GM19452 (cell line): ENCODE results near the gene SRSF8.
"Not testable (repeated sequence)": the region's sequence is repeated elsewhere in the genome, so short reads cannot be mapped to it uniquely, and the experiment has no call there.

Source experiments
- ATAC-seq: cut with Tn5 transposase; IDR thresholded peaks from one replicate; pipeline ENCODE4 v1.9.1; 2021; ENCODE audit not compliant: unreplicated experiment

The SRSF8 gene

GRCh38 chr11:95066716-95067038 lies at the start of gene SRSF8:
Gene SRSF8 (plus strand): TSS chr11:95066919. CDS start chr11:95067227, 308 bp downstream.
- ATAC-seq: peak; percentile 41

- ATAC-seq: not testable (repeated sequence)
Observed at GRCh38 chr11:95021468-95021867, 45.3 kb upstream of the SRSF8 start.

- no peak for ATAC-seq
Observed at GRCh38 chr11:95024958-95025357, 41.8 kb upstream of the SRSF8 start, which contains the start of gene KDM4E. Gene KDM4E (plus strand): TSS chr11:95025258. CDS start chr11:95025558, 300 bp downstream.

GRCh38 chr11:95025594-95025993 lies 41.1 kb upstream of the SRSF8 start:
- ATAC-seq: not testable (repeated sequence)

GRCh38 chr11:95028357-95028756 lies 38.4 kb upstream of the SRSF8 start:
- ATAC-seq: no peak

- no peak for ATAC-seq
Observed at GRCh38 chr11:95033051-95033450, 33.7 kb upstream of the SRSF8 start.

GRCh38 chr11:95035316-95035715 lies 31.4 kb upstream of the SRSF8 start:
- no peak for ATAC-seq

GRCh38 chr11:95037356-95038035 lies 29.2 kb upstream of the SRSF8 start:
- not testable (repeated sequence) for ATAC-seq

- ATAC-seq: no peak
Observed at GRCh38 chr11:95042239-95042638, 24.5 kb upstream of the SRSF8 start.

- ATAC-seq: no peak
Observed at GRCh38 chr11:95042906-95043305, 23.8 kb upstream of the SRSF8 start.

GRCh38 chr11:95044010-95044409 lies 22.7 kb upstream of the SRSF8 start:
- no peak for ATAC-seq

- ATAC-seq: no peak
Observed at GRCh38 chr11:95045812-95046211, 20.9 kb upstream of the SRSF8 start.

GRCh38 chr11:95049122-95049521 lies 17.6 kb upstream of the SRSF8 start, which contains the start of gene KDM4F:
Gene KDM4F (plus strand): TSS chr11:95049422.
- not testable (repeated sequence) for ATAC-seq

GRCh38 chr11:95050595-95051202 lies 16.0 kb upstream of the SRSF8 start:
- no peak for ATAC-seq

- ATAC-seq: no peak
Observed at GRCh38 chr11:95054356-95054755, 12.4 kb upstream of the SRSF8 start.

GRCh38 chr11:95055283-95055897 lies 11.3 kb upstream of the SRSF8 start:
- ATAC-seq: peak; percentile 93

- no peak for ATAC-seq
Observed at GRCh38 chr11:95057959-95058358, 8.8 kb upstream of the SRSF8 start.

GRCh38 chr11:95058621-95059020 lies 8.1 kb upstream of the SRSF8 start:
- no peak for ATAC-seq

- no peak for ATAC-seq
Observed at GRCh38 chr11:95059046-95059445, 7.7 kb upstream of the SRSF8 start.

- ATAC-seq: no peak
Observed at GRCh38 chr11:95065336-95065735, 1.4 kb upstream of the SRSF8 start.

- ATAC-seq: peak; percentile 67
Observed at GRCh38 chr11:95067039-95067840, 521 bp downstream of the SRSF8 start.
